ENCODE measurements around the gene LRGUK.

DNA sequence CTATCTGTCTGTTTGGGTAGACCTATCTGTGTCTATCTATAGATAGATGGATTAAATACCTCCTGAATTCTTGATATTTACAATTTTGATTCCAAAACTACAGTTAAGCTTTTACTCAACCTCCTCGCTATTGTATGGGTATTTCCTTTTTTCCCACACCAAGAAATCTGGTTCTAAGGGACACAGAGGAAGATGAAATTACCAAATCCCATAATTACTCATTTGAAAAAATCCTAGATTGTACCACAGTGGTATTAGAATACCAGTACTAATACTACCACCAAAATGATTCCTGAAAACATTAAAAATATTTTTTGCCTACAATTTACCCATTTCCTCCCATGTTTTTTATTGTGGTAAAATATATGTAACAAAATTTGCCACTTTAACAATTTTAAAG lies 53.2 kb downstream of the LRGUK start:
- TF ChIP-seq EZH2 (IDR thresholded peaks at IDR 0.05; ENCODE audit: borderline replicate concordance, insufficient read depth, low read depth, low read length, poor library complexity, severe bottlenecking), result no peak
- TF ChIP-seq, protein P1, sequence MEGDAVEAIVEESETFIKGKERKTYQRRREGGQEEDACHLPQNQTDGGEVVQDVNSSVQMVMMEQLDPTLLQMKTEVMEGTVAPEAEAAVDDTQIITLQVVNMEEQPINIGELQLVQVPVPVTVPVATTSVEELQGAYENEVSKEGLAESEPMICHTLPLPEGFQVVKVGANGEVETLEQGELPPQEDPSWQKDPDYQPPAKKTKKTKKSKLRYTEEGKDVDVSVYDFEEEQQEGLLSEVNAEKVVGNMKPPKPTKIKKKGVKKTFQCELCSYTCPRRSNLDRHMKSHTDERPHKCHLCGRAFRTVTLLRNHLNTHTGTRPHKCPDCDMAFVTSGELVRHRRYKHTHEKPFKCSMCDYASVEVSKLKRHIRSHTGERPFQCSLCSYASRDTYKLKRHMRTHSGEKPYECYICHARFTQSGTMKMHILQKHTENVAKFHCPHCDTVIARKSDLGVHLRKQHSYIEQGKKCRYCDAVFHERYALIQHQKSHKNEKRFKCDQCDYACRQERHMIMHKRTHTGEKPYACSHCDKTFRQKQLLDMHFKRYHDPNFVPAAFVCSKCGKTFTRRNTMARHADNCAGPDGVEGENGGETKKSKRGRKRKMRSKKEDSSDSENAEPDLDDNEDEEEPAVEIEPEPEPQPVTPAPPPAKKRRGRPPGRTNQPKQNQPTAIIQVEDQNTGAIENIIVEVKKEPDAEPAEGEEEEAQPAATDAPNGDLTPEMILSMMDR (IDR thresholded peaks at IDR 0.05), result no peak
